SK-N-SH treated with all-trans-retinoic acid at 6 μM for 48 hours (cell line): ENCODE data around the gene EGFLAM.

Experiments used
- ATAC-seq: fragments of 200-7000 bp; cut with Tn5 transposase; 3 replicates; pipeline ENCODE4 v1.9.1; 2020; ENCODE audit warnings: mild to moderate bottlenecking, moderate library complexity
- ARNTL ChIP-seq: fragments of 450-650 bp; formaldehyde crosslinking; IDR thresholded peaks from 2 replicates; pipeline ENCODE4 v1.5.0; 2020; ENCODE audit warnings: low read depth, mild to moderate bottlenecking, moderate library complexity, borderline replicate concordance
- CSDC2 ChIP-seq: fragments of 250-450 bp; sonication (Bioruptor Pico); IDR thresholded peaks from 2 replicates; pipeline ENCODE4 v1.5.0; 2020; ENCODE audit warnings: mild to moderate bottlenecking, moderate library complexity
- ESRRG ChIP-seq: fragments of 250-450 bp; sonication (Bioruptor Pico); IDR thresholded peaks from 2 replicates; pipeline ENCODE4 v1.6.1; 2021; ENCODE audit warnings: mild to moderate bottlenecking
- GLIS3 ChIP-seq: fragments of 250-450 bp; sonication (Bioruptor Pico); IDR thresholded peaks from 2 replicates; pipeline ENCODE4 v1.5.0; 2020; ENCODE audit warnings: mild to moderate bottlenecking, moderate library complexity
- ISL1 ChIP-seq: fragments of 250-450 bp; sonication (Bioruptor Pico); IDR thresholded peaks from 2 replicates; pipeline ENCODE4 v2.1.2; 2022; ENCODE audit warnings: mild to moderate bottlenecking, moderate library complexity
- OSR1 ChIP-seq: fragments of 250-450 bp; sonication (Bioruptor Pico); IDR thresholded peaks from 2 replicates; pipeline ENCODE4 v1.8.0; 2022; ENCODE audit warnings: moderate library complexity, mild to moderate bottlenecking, inconsistent platforms
- PPARA ChIP-seq: fragments of 250-450 bp; sonication (Bioruptor Pico); IDR thresholded peaks from 2 replicates; pipeline ENCODE4 v1.5.0; 2020; ENCODE audit warnings: mild to moderate bottlenecking, borderline replicate concordance
- RARB ChIP-seq: fragments of 250-450 bp; sonication (Bioruptor Pico); IDR thresholded peaks from 2 replicates; pipeline ENCODE4 v1.8.0; 2021; ENCODE audit warnings: mild to moderate bottlenecking, moderate library complexity
- SNAI2 ChIP-seq: fragments of 250-450 bp; sonication (Bioruptor Pico); IDR thresholded peaks from 2 replicates; pipeline ENCODE4 v1.5.0; 2020; ENCODE audit warnings: mild to moderate bottlenecking, moderate library complexity
- TCF4 ChIP-seq: fragments of 250-450 bp; sonication (Bioruptor Pico); IDR thresholded peaks from 2 replicates; pipeline ENCODE4 v1.8.0; 2021; ENCODE audit warnings: mild to moderate bottlenecking, moderate library complexity, borderline replicate concordance
- TOX ChIP-seq: fragments of 250-450 bp; sonication (Bioruptor Pico); IDR thresholded peaks from 2 replicates; pipeline ENCODE4 v1.8.0; 2021; ENCODE audit warnings: mild to moderate bottlenecking, moderate library complexity, borderline replicate concordance
- ZC3H10 ChIP-seq: fragments of 250-450 bp; sonication (Bioruptor Pico); IDR thresholded peaks from 2 replicates; pipeline ENCODE4 v1.5.1; 2021; ENCODE audit warnings: mild to moderate bottlenecking, moderate library complexity
- ZFP3 ChIP-seq: fragments of 250-450 bp; sonication (Bioruptor Pico); IDR thresholded peaks from 2 replicates; pipeline ENCODE4 v1.5.0; 2020; ENCODE audit warnings: mild to moderate bottlenecking, moderate library complexity
- ZFP30 ChIP-seq: fragments of 450-650 bp; formaldehyde crosslinking; IDR thresholded peaks from 2 replicates; pipeline ENCODE4 v1.5.0; 2022; ENCODE audit warnings: mild to moderate bottlenecking, moderate library complexity
- ZNF70 ChIP-seq: fragments of 450-650 bp; formaldehyde crosslinking; IDR thresholded peaks from 2 replicates; pipeline ENCODE4 v1.5.0; 2020; ENCODE audit warnings: mild to moderate bottlenecking, moderate library complexity
- ZNF8 ChIP-seq: fragments of 450-650 bp; formaldehyde crosslinking; IDR thresholded peaks from 2 replicates; pipeline ENCODE4 v1.5.0; 2020; ENCODE audit warnings: mild to moderate bottlenecking, moderate library complexity
- TF ChIP-seq, protein P1 (sequence below): fragments of 250-450 bp; sonication (Bioruptor Pico); IDR thresholded peaks from 2 replicates; pipeline ENCODE4 v1.8.0; 2021; ENCODE audit warnings: low read depth, mild to moderate bottlenecking, moderate library complexity, borderline replicate concordance
- TF ChIP-seq, protein P2 (sequence below): fragments of 250-450 bp; sonication (Bioruptor Pico); IDR thresholded peaks from 2 replicates; pipeline ENCODE4 v1.5.1; 2021; ENCODE audit warnings: mild to moderate bottlenecking, moderate library complexity
- TF ChIP-seq, protein P3 (sequence below): fragments of 250-450 bp; sonication (Bioruptor Pico); IDR thresholded peaks from 2 replicates; pipeline ENCODE4 v1.5.1; 2020; ENCODE audit warnings: low read depth, mild to moderate bottlenecking, moderate library complexity

Gene EGFLAM

DNA sequence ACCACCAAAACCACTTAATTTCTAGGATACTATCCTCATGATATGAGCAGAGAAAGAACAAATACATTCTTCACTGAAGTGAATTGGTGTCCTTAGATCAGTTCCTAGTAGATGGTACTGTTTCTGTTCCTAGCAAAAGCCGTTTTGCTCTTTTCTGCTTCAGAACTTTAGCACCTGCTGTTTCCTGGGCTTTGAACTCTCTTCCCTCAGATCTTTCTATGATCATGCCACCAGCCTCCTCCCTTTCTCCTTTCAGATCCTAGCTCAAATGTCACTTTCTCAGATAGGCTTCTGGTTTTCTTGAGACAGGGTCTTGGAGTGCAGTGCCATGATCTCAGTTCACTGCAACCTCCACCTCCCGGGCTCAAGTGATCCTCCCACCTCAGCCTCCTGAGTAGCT is 118.0 kb downstream of the EGFLAM start:
- no peak for TF ChIP-seq ZFP30 (CRISPR knock-in tag)
- TF ChIP-seq, protein P1, sequence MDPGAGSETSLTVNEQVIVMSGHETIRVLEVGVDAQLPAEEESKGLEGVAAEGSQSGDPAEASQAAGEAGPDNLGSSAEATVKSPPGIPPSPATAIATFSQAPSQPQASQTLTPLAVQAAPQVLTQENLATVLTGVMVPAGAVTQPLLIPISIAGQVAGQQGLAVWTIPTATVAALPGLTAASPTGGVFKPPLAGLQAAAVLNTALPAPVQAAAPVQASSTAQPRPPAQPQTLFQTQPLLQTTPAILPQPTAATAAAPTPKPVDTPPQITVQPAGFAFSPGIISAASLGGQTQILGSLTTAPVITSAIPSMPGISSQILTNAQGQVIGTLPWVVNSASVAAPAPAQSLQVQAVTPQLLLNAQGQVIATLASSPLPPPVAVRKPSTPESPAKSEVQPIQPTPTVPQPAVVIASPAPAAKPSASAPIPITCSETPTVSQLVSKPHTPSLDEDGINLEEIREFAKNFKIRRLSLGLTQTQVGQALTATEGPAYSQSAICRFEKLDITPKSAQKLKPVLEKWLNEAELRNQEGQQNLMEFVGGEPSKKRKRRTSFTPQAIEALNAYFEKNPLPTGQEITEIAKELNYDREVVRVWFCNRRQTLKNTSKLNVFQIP (CRISPR knock-in tag): no peak
- TF ChIP-seq, all 23 proteins: peak for 0
- ATAC-seq: no peak

DNA sequence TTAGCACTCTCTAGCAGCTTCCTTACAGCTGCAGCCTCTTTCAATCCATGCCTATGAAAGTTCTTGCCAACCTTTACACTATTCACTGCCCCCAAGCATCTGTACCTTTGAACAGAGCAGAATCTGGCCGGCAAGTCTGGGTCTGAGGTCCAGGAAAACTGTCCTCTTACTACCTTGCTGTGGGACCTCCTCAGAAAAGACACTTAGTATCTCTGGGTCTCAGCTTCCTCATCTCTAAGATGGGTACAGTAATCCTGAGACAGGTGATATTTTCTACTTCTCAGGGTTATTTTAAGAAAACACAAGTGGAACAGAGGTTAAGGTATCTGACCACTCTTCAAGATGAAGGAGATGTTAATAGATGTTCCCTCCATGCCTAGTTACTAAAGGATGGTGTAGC is 120.2 kb downstream of the EGFLAM start:
- TF ChIP-seq ZC3H10 (CRISPR knock-in tag): no peak
- TF ChIP-seq RARB (CRISPR knock-in tag): no peak
- no peak for ATAC-seq

DNA sequence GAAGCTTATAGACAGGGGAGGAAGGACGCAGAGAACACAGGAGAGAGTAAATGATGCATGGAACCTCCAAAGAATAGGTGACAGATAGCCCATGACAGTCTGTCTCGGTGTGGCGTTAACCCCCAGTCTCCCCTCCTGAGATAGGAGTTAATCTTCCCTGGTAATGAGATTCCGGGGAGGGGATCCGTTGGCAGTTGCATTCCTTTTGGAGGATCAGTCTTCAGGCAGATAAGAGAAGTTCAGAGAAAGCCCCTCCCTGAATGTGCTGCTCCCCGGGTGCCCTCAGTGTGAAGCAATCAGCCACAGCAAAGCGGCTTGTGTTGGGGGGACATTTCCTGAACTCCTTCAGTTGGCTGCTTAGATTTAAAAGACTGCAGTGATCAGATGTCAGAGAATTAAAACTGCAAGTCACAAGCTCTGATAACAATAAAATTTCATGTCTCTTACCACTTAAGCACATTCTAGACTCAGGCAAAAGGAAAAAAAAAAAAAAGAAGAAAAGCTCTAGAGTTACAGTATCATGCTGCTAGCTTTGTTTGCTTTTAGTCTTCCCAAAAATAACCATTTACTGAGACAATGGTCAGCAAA is 121.1 kb downstream of the EGFLAM start:
- TF ChIP-seq, protein P1 (CRISPR knock-in tag): no peak
- TF ChIP-seq TOX (CRISPR knock-in tag) (no peak), ZNF70 (CRISPR knock-in tag) (no peak), ISL1 (no peak), ARNTL (CRISPR knock-in tag) (no peak)
- TF ChIP-seq, protein P2, sequence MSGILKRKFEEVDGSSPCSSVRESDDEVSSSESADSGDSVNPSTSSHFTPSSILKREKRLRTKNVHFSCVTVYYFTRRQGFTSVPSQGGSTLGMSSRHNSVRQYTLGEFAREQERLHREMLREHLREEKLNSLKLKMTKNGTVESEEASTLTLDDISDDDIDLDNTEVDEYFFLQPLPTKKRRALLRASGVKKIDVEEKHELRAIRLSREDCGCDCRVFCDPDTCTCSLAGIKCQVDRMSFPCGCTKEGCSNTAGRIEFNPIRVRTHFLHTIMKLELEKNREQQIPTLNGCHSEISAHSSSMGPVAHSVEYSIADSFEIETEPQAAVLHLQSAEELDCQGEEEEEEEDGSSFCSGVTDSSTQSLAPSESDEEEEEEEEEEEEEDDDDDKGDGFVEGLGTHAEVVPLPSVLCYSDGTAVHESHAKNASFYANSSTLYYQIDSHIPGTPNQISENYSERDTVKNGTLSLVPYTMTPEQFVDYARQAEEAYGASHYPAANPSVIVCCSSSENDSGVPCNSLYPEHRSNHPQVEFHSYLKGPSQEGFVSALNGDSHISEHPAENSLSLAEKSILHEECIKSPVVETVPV: no peak
- ATAC-seq: no peak

DNA sequence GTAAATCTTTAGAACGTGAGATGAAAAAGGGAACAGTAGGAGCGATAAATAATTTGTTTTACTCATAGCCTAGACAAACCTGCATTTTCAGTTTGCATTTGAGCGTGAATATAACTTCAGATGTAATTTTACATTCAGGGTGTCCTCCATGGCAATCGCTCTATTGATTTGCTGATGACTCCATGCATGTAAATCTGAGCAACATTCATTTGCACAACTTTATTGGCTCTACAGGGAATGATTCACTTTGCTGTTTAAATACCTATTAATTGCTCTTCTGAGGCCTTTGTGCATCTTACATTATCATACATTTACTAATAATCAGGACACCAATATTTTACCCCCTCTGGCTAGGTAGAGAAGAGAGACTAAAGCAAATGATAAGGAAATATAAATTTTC is 122.2 kb downstream of the EGFLAM start:
- TF ChIP-seq PPARA (CRISPR knock-in tag) (no peak), SNAI2 (CRISPR knock-in tag) (no peak), ZNF8 (CRISPR knock-in tag) (no peak)
- no peak for ATAC-seq

DNA sequence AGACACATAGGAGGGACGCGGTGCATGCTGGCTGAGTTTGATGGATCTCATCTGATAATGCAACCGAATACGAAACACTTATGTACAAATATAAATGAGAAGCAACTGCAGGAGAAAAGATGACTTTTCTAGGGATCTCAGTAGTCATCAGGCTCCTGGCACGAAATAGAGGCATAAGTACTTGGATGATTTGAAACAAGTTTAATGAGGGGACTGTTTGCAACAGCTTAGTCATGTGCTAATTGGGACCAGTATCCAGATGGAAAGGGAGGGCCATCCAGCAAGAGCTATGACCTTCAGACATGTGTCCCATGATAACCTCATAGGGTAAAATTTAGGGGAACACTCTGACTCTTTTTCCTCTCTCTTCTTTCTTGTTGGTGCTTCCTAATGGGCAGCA is 123.0 kb downstream of the EGFLAM start:
- ATAC-seq: no peak
- TF ChIP-seq, protein P3, sequence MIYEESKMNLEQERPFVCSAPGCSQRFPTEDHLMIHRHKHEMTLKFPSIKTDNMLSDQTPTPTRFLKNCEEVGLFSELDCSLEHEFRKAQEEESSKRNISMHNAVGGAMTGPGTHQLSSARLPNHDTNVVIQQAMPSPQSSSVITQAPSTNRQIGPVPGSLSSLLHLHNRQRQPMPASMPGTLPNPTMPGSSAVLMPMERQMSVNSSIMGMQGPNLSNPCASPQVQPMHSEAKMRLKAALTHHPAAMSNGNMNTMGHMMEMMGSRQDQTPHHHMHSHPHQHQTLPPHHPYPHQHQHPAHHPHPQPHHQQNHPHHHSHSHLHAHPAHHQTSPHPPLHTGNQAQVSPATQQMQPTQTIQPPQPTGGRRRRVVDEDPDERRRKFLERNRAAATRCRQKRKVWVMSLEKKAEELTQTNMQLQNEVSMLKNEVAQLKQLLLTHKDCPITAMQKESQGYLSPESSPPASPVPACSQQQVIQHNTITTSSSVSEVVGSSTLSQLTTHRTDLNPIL: no peak
- TF ChIP-seq ZFP30 (CRISPR knock-in tag) (no peak), ISL1 (no peak), TOX (CRISPR knock-in tag) (no peak), ZNF8 (CRISPR knock-in tag) (no peak), ZC3H10 (CRISPR knock-in tag) (no peak), ZFP3 (CRISPR knock-in tag) (no peak), ZNF70 (CRISPR knock-in tag) (no peak), ESRRG (CRISPR knock-in tag) (no peak), CSDC2 (no peak), TCF4 (no peak), OSR1 (CRISPR knock-in tag) (no peak), GLIS3 (CRISPR knock-in tag) (no peak)
- TF ChIP-seq, protein P1 (CRISPR knock-in tag): no peak
